ENCODE results near the gene TMEM97.

Gene TMEM97

GRCh38 chr17:28369684-28370034, 50.7 kb downstream of the TMEM97 start:
- DNase-seq (ENCODE audit: low read depth in 2 of 2), result no peak
- no peak for TF ChIP-seq CTCF (IDR thresholded peaks at IDR 0.05; ENCODE audit: low read depth, low read length)
- no peak overlapping the region for H3K4me3 ChIP-seq (replicated peaks in 1 of 2; ENCODE audit: low read depth in 2 of 2, low read length in 2 of 2)

- peak within 1 kb of the TSS; percentile 34 to 63 for H3K4me3 ChIP-seq (replicated peaks in 1 of 2; ENCODE audit: low read depth in 2 of 2, low read length in 2 of 2)
- TF ChIP-seq CTCF (IDR thresholded peaks at IDR 0.05; ENCODE audit: low read depth, low read length), result no peak
- DNase-seq (ENCODE audit: low read depth in 2 of 2), result peak in 1 of 2 donors; percentile 88
These were observed 51.2 kb downstream of the TMEM97 start, which contains the start of gene VTN for GRCh38 chr17:28370035-28370743. TSS of gene VTN (minus strand) at chr17:28370307. CDS start at chr17:28370203, 104 bp downstream.

GRCh38 chr17:28370744-28371103, 51.7 kb downstream of the TMEM97 start:
- no peak for DNase-seq (ENCODE audit: low read depth in 2 of 2)
- no peak for TF ChIP-seq CTCF (IDR thresholded peaks at IDR 0.05; ENCODE audit: low read depth, low read length)
- peak overlapping the region in 1 of 2 donors; percentile 34 for H3K4me3 ChIP-seq (replicated peaks in 1 of 2; ENCODE audit: low read depth in 2 of 2, low read length in 2 of 2)

- H3K4me3 ChIP-seq (replicated peaks in 1 of 2; ENCODE audit: low read depth in 2 of 2, low read length in 2 of 2), result peak within 1 kb of the TSS; percentile 60 to 63
- peak; percentile 74 to 90 for DNase-seq (ENCODE audit: low read depth in 2 of 2)
- TF ChIP-seq CTCF (IDR thresholded peaks at IDR 0.05; ENCODE audit: low read depth, low read length), result no peak
These were observed 52.5 kb downstream of the TMEM97 start, which contains the start of gene SARM1 for GRCh38 chr17:28371245-28372202. TSS of gene SARM1 (plus strand) at chr17:28371694. CDS start at chr17:28372033, 339 bp downstream.

GRCh38 chr17:28372203-28372944, 53.4 kb downstream of the TMEM97 start:
- TF ChIP-seq CTCF (IDR thresholded peaks at IDR 0.05; ENCODE audit: low read depth, low read length), result no peak
- H3K4me3 ChIP-seq (replicated peaks in 1 of 2; ENCODE audit: low read depth in 2 of 2, low read length in 2 of 2), result peak overlapping the region; percentile 41 to 63
- peak; percentile 36 to 39 for DNase-seq (ENCODE audit: low read depth in 2 of 2)

GRCh38 chr17:28372945-28373274, 53.9 kb downstream of the TMEM97 start:
- no peak for DNase-seq (ENCODE audit: low read depth in 2 of 2)
- H3K4me3 ChIP-seq (replicated peaks in 1 of 2; ENCODE audit: low read depth in 2 of 2, low read length in 2 of 2), result peak overlapping the region in 1 of 2 donors; percentile 63
- TF ChIP-seq CTCF (IDR thresholded peaks at IDR 0.05; ENCODE audit: low read depth, low read length), result no peak
